Activated naive CD4-positive, alpha-beta T cell treated with anti-CD3 and anti-CD28 coated beads, Interleukin-2, amount 50 U/mL, for 72 hours (primary cell): ENCODE results near the gene TIMM21. TPM values are rescaled to one million over a fixed set of nuclear protein-coding genes. Genes with fewer than 3 reads are reported as not detected.

Experiments
- ATAC-seq, 2 donors: fragments of 150-1000 bp; cut with Tn5 transposase; 2 replicates each; pipeline ENCODE4 v1.10.0; 2021; ENCODE audit warnings: mild to moderate bottlenecking in 2 of 2, moderate library complexity in 2 of 2
- DNase-seq, 2 donors: peaks; one replicate each; pipeline ENCODE4 v3.0.0; 2021 to 2022; ENCODE audit warnings: low spot score in 2 of 2
- H3K27ac Mint-ChIP-seq, 2 donors: one replicate each; pipeline ENCODE4 v1.8.0; 2022; ENCODE audit warnings: mild to moderate bottlenecking in 2 of 2, mixed read lengths in 2 of 2
- H3K36me3 Mint-ChIP-seq, 2 donors: one replicate each; pipeline ENCODE4 v1.8.0; 2022; ENCODE audit warnings: mixed read lengths in 2 of 2
- H3K9me3 Mint-ChIP-seq, 2 donors: one replicate each; pipeline ENCODE4 v1.8.0; 2022; ENCODE audit warnings: mixed read lengths in 2 of 2
- total RNA-seq, 2 donors: library from RNA; stranded (reverse); gene quantifications; one replicate each; pipeline ENCODE4 v1.2.3, GENCODE V29; 2022

TIMM21 gene
- total RNA-seq, 2 donors from 2014 or later: 61.0 TPM

- H3K27ac Mint-ChIP-seq: no peak overlapping the region
- DNase-seq (no peak), ATAC-seq (no peak)
- H3K9me3 Mint-ChIP-seq: no peaks in the 10 kb centered on the region
- H3K36me3 Mint-ChIP-seq: no peaks in the 10 kb centered on the region
Observed at GRCh38 chr18:74198453-74198852, 50.1 kb downstream of the TIMM21 start.

- H3K9me3 Mint-ChIP-seq: no peaks in the 10 kb centered on the region
- ATAC-seq: no peak
Observed at GRCh38 chr18:74200780-74201179, 52.5 kb downstream of the TIMM21 start.

GRCh38 chr18:74203811-74204210 lies 55.5 kb downstream of the TIMM21 start:
- peak in 1 of 2 donors; percentile 15 for ATAC-seq

More at GRCh38 chr18:74200780-74201179, 52.5 kb downstream of the TIMM21 start:
- H3K27ac Mint-ChIP-seq: no peak overlapping the region
- DNase-seq: no peak
- no peaks in the 10 kb centered on the region for H3K36me3 Mint-ChIP-seq

GRCh38 chr18:74204526-74205152 lies 56.3 kb downstream of the TIMM21 start:
- Mint-ChIP-seq H3K36me3 (no peaks in the 10 kb centered on the region), H3K9me3 (no peaks in the 10 kb centered on the region), H3K27ac (no peak overlapping the region)
- ATAC-seq (peak in 1 of 2 donors; percentile 28), DNase-seq (no peak)

More at GRCh38 chr18:74203811-74204210, 55.5 kb downstream of the TIMM21 start:
- no peak for DNase-seq
- Mint-ChIP-seq H3K27ac (no peak overlapping the region), H3K9me3 (no peaks in the 10 kb centered on the region), H3K36me3 (no peaks in the 10 kb centered on the region)

Other genes with a start within 250 kb of the TIMM21 start
- 1 to 10 TPM; 1.2 to 4.8 TPM for gene FBXO15, start 689 bp upstream of the TIMM21 start, total RNA-seq
- 10 to 100 TPM; 44.5 to 57.1 TPM for gene CYB5A, start 143.4 kb downstream of the TIMM21 start, total RNA-seq
- gene C18orf63, start 167.3 kb downstream of the TIMM21 start, total RNA-seq: not detected